ENCODE data around the gene DPY30. TPM values are rescaled to one million over a fixed set of nuclear protein-coding genes. Genes with fewer than 3 reads are reported as not detected.
A peak's percentile ranks its signal among the peaks of the same experiment; 100 is the strongest.

The DPY30 gene
- total and polyA plus RNA-seq, 2 donors (not counting 1 experiment from before 2014, with no cell fraction given) = 43.4 to 56.8 TPM

- no peak overlapping the region for H3K9ac ChIP-seq (ENCODE audit: low read length)
- H3K4me1 ChIP-seq (ENCODE audit: control insufficient read depth in 2 of 2, insufficient read depth in 2 of 2, low read length in 2 of 2) = peaks cover 7 to 16% of the 10 kb centered on the region in 2 donors
- ATAC-seq (ENCODE audit: low read depth) = no peak
- H3K9me3 ChIP-seq (ENCODE audit: control extremely low read depth in 1 of 3, control insufficient read depth in 2 of 3, insufficient read depth in 1 of 3, low read length in 2 of 3) = no peaks in the 10 kb centered on the region
- H2AFZ ChIP-seq (ENCODE audit: insufficient read depth, low read depth, low read length, poor library complexity, severe bottlenecking) = no peak overlapping the region
- no peak overlapping the region for H3K4me2 ChIP-seq (replicated peaks; ENCODE audit: low read depth, low read length, poor library complexity, severe bottlenecking)
- no CpG with 5 or more reads among the region's 2 CpGs for WGBS (ENCODE audit: insufficient coverage)
- no peak for DNase-seq
- Mint-ChIP-seq H3K9me3 (ENCODE audit: insufficient read depth) (no peaks in the 10 kb centered on the region), H3K4me1 (peaks cover 35% of the 10 kb centered on the region), H3K4me3 (no peak overlapping the region), H3K27ac (no peak overlapping the region), H3K27me3 (no peaks in the 10 kb centered on the region)
- H4K20me1 ChIP-seq (ENCODE audit: control insufficient read depth, insufficient read depth, low read length, poor library complexity, severe bottlenecking) = peaks cover 29% of the 10 kb centered on the region
- no peak overlapping the region for H3K27ac ChIP-seq (ENCODE audit: low read length in 2 of 2)
- POLR2A ChIA-PET = interaction anchor here (0.7 kb wide), 1 partner anchor 138 kb away, joined by 3 read pairs; no protein-coding TSS in a partner anchor
- peaks cover 78% of the 10 kb centered on the region for H3K79me2 ChIP-seq (ENCODE audit: control insufficient read depth, insufficient read depth, low read length)
- no peak overlapping the region for H3K4me3 ChIP-seq (ENCODE audit: control extremely low read depth in 1 of 5, extremely low read depth in 1 of 5, insufficient read depth in 1 of 5, low read depth in 2 of 5, low read length in 4 of 5)
- TF ChIP-seq EZH2 (IDR thresholded peaks at IDR 0.05; ENCODE audit: borderline replicate concordance, insufficient read depth, low read depth, low read length, poor library complexity, severe bottlenecking) (no peak), CTCF (IDR thresholded peaks at IDR 0.05) (no peak)
- H3K27me3 ChIP-seq (replicated peaks in 1 of 4; ENCODE audit: control extremely low read depth in 1 of 4, control insufficient read depth in 3 of 4, insufficient read depth in 4 of 4, low read length in 3 of 4) = no peaks in the 10 kb centered on the region
- intact Hi-C loops (cut with micrococcal nuclease) = no loop called here
- CTCF ChIA-PET = no interaction called here
- peaks cover 3 to 5% of the 10 kb centered on the region in 2 experiments for H3K36me3 ChIP-seq (replicated peaks in 1 of 2; ENCODE audit: control extremely low read depth in 1 of 2, control insufficient read depth in 1 of 2, extremely low read depth in 1 of 2, insufficient read depth in 2 of 2, low read length in 1 of 2)
Observed at GRCh38 chr2:32067549-32067948, 27.9 kb upstream of the DPY30 start.

- CTCF ChIA-PET = interaction anchor here (1.6 kb wide), 1 partner anchor 56 kb away, joined by 7 read pairs; no protein-coding TSS in a partner anchor
- Mint-ChIP-seq H3K9me3 (ENCODE audit: insufficient read depth) (no peaks in the 10 kb centered on the region), H3K4me3 (peak overlapping the region; percentile 99), H3K27me3 (no peaks in the 10 kb centered on the region), H3K27ac (peak overlapping the region; percentile 97), H3K4me1 (peaks cover 32% of the 10 kb centered on the region)
- TF ChIP-seq CTCF (IDR thresholded peaks at IDR 0.05) (no peak), EZH2 (IDR thresholded peaks at IDR 0.05; ENCODE audit: borderline replicate concordance, insufficient read depth, low read depth, low read length, poor library complexity, severe bottlenecking) (no peak)
- POLR2A ChIA-PET = interaction anchor here (0.6 to 2.7 kb wide), 4 partner anchors 25 to 1932 kb away, joined by 3 to 27 read pairs (median 7); partner anchors contain the start of genes DPY30 and SLC30A6
- Histone ChIP-seq H3K9ac (ENCODE audit: low read length) (peak overlapping the region; percentile 83), H3K4me1 (ENCODE audit: control insufficient read depth in 2 of 2, insufficient read depth in 2 of 2, low read length in 2 of 2) (peaks cover 12 to 21% of the 10 kb centered on the region in 2 donors), H2AFZ (ENCODE audit: insufficient read depth, low read depth, low read length, poor library complexity, severe bottlenecking) (peak overlapping the region; percentile 95), H3K79me2 (ENCODE audit: control insufficient read depth, insufficient read depth, low read length) (peaks cover 51% of the 10 kb centered on the region), H3K4me2 (replicated peaks; ENCODE audit: low read depth, low read length, poor library complexity, severe bottlenecking) (peak overlapping the region; percentile 87), H3K27me3 (replicated peaks in 1 of 4; ENCODE audit: control extremely low read depth in 1 of 4, control insufficient read depth in 3 of 4, insufficient read depth in 4 of 4, low read length in 3 of 4) (no peaks in the 10 kb centered on the region), H4K20me1 (ENCODE audit: control insufficient read depth, insufficient read depth, low read length, poor library complexity, severe bottlenecking) (peaks cover 17% of the 10 kb centered on the region), H3K36me3 (replicated peaks in 1 of 2; ENCODE audit: control extremely low read depth in 1 of 2, control insufficient read depth in 1 of 2, extremely low read depth in 1 of 2, insufficient read depth in 2 of 2, low read length in 1 of 2) (peaks cover 0 to 2% of the 10 kb centered on the region in 2 experiments), H3K4me3 (ENCODE audit: control extremely low read depth in 1 of 5, extremely low read depth in 1 of 5, insufficient read depth in 1 of 5, low read depth in 2 of 5, low read length in 4 of 5) (peak overlapping the region; percentile 83 to 96 (median 89)), H3K9me3 (ENCODE audit: control extremely low read depth in 1 of 3, control insufficient read depth in 2 of 3, insufficient read depth in 1 of 3, low read length in 2 of 3) (no peaks in the 10 kb centered on the region), H3K27ac (ENCODE audit: low read length in 2 of 2) (peak overlapping the region; percentile 38 to 78)
- intact Hi-C loops (cut with micrococcal nuclease) = loop anchor here (5.0 kb wide), 2 partner anchors 103 to 1413 kb away; partner anchors contain the start of genes RASGRP3 and SLC30A6
- no peak for ATAC-seq (ENCODE audit: low read depth)
- 100% methylated on average over 4 of the region's 8 CpGs for WGBS (ENCODE audit: insufficient coverage)
- no peak for DNase-seq
Observed at GRCh38 chr2:32064713-32065112, 25.1 kb upstream of the DPY30 start.
